ENCODE data around the gene PHAF1. TPM values are rescaled to one million over a fixed set of nuclear protein-coding genes. Genes with fewer than 3 reads are reported as not detected.
A peak's percentile ranks its signal among the peaks of the same experiment; 100 is the strongest.

Gene PHAF1
- total RNA-seq, 1 donor from 2014 or later, result 27.1 TPM

DNA sequence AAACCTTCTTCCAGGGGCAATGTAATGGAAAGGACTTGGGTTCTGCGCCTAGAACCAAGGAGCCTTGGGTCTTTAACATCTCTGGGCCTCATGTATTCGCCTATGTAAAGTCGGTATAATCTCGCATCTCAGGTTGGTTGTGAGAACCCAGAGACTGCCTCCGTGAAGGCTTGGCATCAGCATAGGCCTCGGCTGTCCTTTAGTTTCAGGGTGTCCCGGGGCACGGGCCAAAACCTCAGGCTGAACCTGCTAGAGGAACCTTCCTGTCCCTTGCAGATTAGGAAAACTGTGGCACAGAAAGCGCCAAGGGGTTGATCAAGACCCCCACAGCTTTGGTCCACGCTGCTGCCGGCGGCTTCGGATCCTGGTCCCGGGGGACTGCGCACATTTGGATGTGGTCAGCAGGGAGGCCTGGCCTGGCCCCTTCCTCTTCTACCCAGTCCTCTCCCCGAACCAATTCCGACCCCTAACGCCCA is 772 bp upstream of the PHAF1 start:
- peak overlapping the region; percentile 99 for H3K4me3 Mint-ChIP-seq (ENCODE audit: unreplicated experiment)
- no peak for DNase-seq
- peak overlapping the region; percentile 93 for H3K27ac Mint-ChIP-seq (ENCODE audit: unreplicated experiment)
- TF ChIP-seq, protein P1, sequence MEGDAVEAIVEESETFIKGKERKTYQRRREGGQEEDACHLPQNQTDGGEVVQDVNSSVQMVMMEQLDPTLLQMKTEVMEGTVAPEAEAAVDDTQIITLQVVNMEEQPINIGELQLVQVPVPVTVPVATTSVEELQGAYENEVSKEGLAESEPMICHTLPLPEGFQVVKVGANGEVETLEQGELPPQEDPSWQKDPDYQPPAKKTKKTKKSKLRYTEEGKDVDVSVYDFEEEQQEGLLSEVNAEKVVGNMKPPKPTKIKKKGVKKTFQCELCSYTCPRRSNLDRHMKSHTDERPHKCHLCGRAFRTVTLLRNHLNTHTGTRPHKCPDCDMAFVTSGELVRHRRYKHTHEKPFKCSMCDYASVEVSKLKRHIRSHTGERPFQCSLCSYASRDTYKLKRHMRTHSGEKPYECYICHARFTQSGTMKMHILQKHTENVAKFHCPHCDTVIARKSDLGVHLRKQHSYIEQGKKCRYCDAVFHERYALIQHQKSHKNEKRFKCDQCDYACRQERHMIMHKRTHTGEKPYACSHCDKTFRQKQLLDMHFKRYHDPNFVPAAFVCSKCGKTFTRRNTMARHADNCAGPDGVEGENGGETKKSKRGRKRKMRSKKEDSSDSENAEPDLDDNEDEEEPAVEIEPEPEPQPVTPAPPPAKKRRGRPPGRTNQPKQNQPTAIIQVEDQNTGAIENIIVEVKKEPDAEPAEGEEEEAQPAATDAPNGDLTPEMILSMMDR (IDR thresholded peaks at IDR 0.05; ENCODE audit: partially characterized antibody, unreplicated experiment), result no peak
- H3K36me3 Mint-ChIP-seq (ENCODE audit: unreplicated experiment), result no peaks in the 10 kb centered on the region
- peaks cover 5% of the 10 kb centered on the region for H3K4me1 Mint-ChIP-seq (ENCODE audit: low read depth, unreplicated experiment)
- peaks cover 12% of the 10 kb centered on the region for H3K27me3 Mint-ChIP-seq (ENCODE audit: unreplicated experiment)
- peaks cover 8% of the 10 kb centered on the region for H3K9me3 Mint-ChIP-seq (ENCODE audit: unreplicated experiment)

- Mint-ChIP-seq H3K27ac (ENCODE audit: unreplicated experiment) (no peak overlapping the region), H3K9me3 (ENCODE audit: unreplicated experiment) (peaks cover 4% of the 10 kb centered on the region), H3K4me3 (ENCODE audit: unreplicated experiment) (no peak overlapping the region), H3K4me1 (ENCODE audit: low read depth, unreplicated experiment) (peaks cover 1% of the 10 kb centered on the region), H3K36me3 (ENCODE audit: unreplicated experiment) (no peaks in the 10 kb centered on the region), H3K27me3 (ENCODE audit: unreplicated experiment) (peaks cover 8% of the 10 kb centered on the region)
- no peak for DNase-seq
- TF ChIP-seq, protein P1 (IDR thresholded peaks at IDR 0.05; ENCODE audit: partially characterized antibody, unreplicated experiment), result no peak
These were observed 2.3 kb downstream of the PHAF1 start for GRCh38 chr16:67111951-67112444.

GRCh38 chr16:67112591-67113399 is 3.1 kb downstream of the PHAF1 start:
- H3K27me3 Mint-ChIP-seq (ENCODE audit: unreplicated experiment), result peaks cover 5% of the 10 kb centered on the region
- H3K4me1 Mint-ChIP-seq (ENCODE audit: low read depth, unreplicated experiment), result peaks cover 1% of the 10 kb centered on the region
- no peak overlapping the region for H3K27ac Mint-ChIP-seq (ENCODE audit: unreplicated experiment)
- no peak overlapping the region for H3K4me3 Mint-ChIP-seq (ENCODE audit: unreplicated experiment)
- DNase-seq, result no peak
- TF ChIP-seq, protein P1 (IDR thresholded peaks at IDR 0.05; ENCODE audit: partially characterized antibody, unreplicated experiment), result no peak
- H3K36me3 Mint-ChIP-seq (ENCODE audit: unreplicated experiment), result no peaks in the 10 kb centered on the region
- H3K9me3 Mint-ChIP-seq (ENCODE audit: unreplicated experiment), result peaks cover 2% of the 10 kb centered on the region

- no peak for DNase-seq
- no peaks in the 10 kb centered on the region for H3K36me3 Mint-ChIP-seq (ENCODE audit: unreplicated experiment)
- no peaks in the 10 kb centered on the region for H3K9me3 Mint-ChIP-seq (ENCODE audit: unreplicated experiment)
- no peak overlapping the region for H3K27ac Mint-ChIP-seq (ENCODE audit: unreplicated experiment)
- H3K4me1 Mint-ChIP-seq (ENCODE audit: low read depth, unreplicated experiment), result peaks cover 1% of the 10 kb centered on the region
- peaks cover 5% of the 10 kb centered on the region for H3K27me3 Mint-ChIP-seq (ENCODE audit: unreplicated experiment)
- TF ChIP-seq, protein P1 (IDR thresholded peaks at IDR 0.05; ENCODE audit: partially characterized antibody, unreplicated experiment), result no peak
- H3K4me3 Mint-ChIP-seq (ENCODE audit: unreplicated experiment), result no peak overlapping the region
These were observed 5.1 kb downstream of the PHAF1 start for GRCh38 chr16:67114793-67115192.

DNA sequence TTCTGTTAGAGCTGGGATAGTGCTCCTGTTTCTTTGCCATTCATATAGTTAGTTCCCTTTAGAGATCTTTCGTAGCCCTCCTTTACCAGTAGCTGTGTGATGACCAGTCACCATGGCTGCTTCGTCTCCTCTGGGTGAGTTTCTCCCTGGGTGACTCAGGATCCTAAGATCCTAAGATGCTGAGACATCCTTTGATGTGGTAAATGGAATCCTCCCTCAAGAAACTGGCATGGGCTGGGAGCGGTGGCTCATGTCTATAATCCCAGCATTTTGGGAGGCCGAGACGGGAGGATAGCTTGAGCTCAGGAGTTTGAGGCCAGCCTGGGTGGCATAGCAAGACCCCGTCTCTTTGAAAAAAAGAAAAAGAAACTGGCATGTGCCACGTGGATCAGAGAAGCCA is 5.9 kb downstream of the PHAF1 start:
- TF ChIP-seq, protein P1 (IDR thresholded peaks at IDR 0.05; ENCODE audit: partially characterized antibody, unreplicated experiment), result no peak
- H3K36me3 Mint-ChIP-seq (ENCODE audit: unreplicated experiment), result no peaks in the 10 kb centered on the region
- H3K4me1 Mint-ChIP-seq (ENCODE audit: low read depth, unreplicated experiment), result peaks cover 1% of the 10 kb centered on the region
- no peak overlapping the region for H3K4me3 Mint-ChIP-seq (ENCODE audit: unreplicated experiment)
- no peak overlapping the region for H3K27ac Mint-ChIP-seq (ENCODE audit: unreplicated experiment)
- no peak for DNase-seq
- no peaks in the 10 kb centered on the region for H3K9me3 Mint-ChIP-seq (ENCODE audit: unreplicated experiment)
- H3K27me3 Mint-ChIP-seq (ENCODE audit: unreplicated experiment), result no peaks in the 10 kb centered on the region
